NCI-H510A (cell line): ENCODE results near the gene ANGEL1.

Experiments
- DNase-seq: peaks from one replicate; lab custom pipeline; 2025; lab: John Stamatoyannopoulos, UW

The ANGEL1 gene

GRCh38 chr14:76814726-76815645 is 2.3 kb upstream of the ANGEL1 start:
- no peak for DNase-seq

- DNase-seq, result no peak
These were observed 625 bp downstream of the ANGEL1 start for GRCh38 chr14:76812093-76812421.

- DNase-seq, result no peak
These were observed 1.1 kb downstream of the ANGEL1 start for GRCh38 chr14:76811561-76811960.

- DNase-seq, result no peak
These were observed 1.7 kb downstream of the ANGEL1 start for GRCh38 chr14:76810953-76811400.

GRCh38 chr14:76810525-76810924 is 2.2 kb downstream of the ANGEL1 start:
- DNase-seq, result no peak

GRCh38 chr14:76808990-76809389 is 3.7 kb downstream of the ANGEL1 start:
- DNase-seq, result no peak

- no peak for DNase-seq
These were observed 4.7 kb downstream of the ANGEL1 start for GRCh38 chr14:76808011-76808410.

GRCh38 chr14:76806446-76806845 is 6.2 kb downstream of the ANGEL1 start:
- DNase-seq, result no peak

- no peak for DNase-seq
These were observed 18.7 kb downstream of the ANGEL1 start for GRCh38 chr14:76793956-76794355.

- DNase-seq, result no peak
These were observed 19.4 kb downstream of the ANGEL1 start for GRCh38 chr14:76793324-76793723.

GRCh38 chr14:76792422-76792821 is 20.3 kb downstream of the ANGEL1 start:
- DNase-seq, result no peak

GRCh38 chr14:76786601-76787000 is 26.1 kb downstream of the ANGEL1 start:
- DNase-seq, result no peak

- peak; percentile 74 for DNase-seq
These were observed 27.8 kb downstream of the ANGEL1 start for GRCh38 chr14:76784881-76785280.

GRCh38 chr14:76784266-76784874 is 28.3 kb downstream of the ANGEL1 start:
- DNase-seq, result no peak

GRCh38 chr14:76782885-76783566 is 29.7 kb downstream of the ANGEL1 start:
- DNase-seq, result no peak

GRCh38 chr14:76782115-76782884 is 30.4 kb downstream of the ANGEL1 start:
- DNase-seq, result no peak

- no peak for DNase-seq
These were observed 31.0 kb downstream of the ANGEL1 start for GRCh38 chr14:76781648-76782051.

- no peak for DNase-seq
These were observed 31.6 kb downstream of the ANGEL1 start for GRCh38 chr14:76780875-76781647.

- DNase-seq, result no peak
These were observed 32.3 kb downstream of the ANGEL1 start for GRCh38 chr14:76780360-76780759.

- no peak for DNase-seq
These were observed 32.7 kb downstream of the ANGEL1 start for GRCh38 chr14:76780058-76780345.

GRCh38 chr14:76779221-76780057 is 33.2 kb downstream of the ANGEL1 start:
- DNase-seq, result no peak
